Progenitor cell of endocrine pancreas (in vitro differentiated cells): ENCODE data around the gene TWSG1. TPM values are rescaled to one million over a fixed set of nuclear protein-coding genes. Genes with fewer than 3 reads are reported as not detected.

ENCODE experiments used
- DNase-seq: peaks from one replicate; pipeline ENCODE4 v3.0.0; 2021; ENCODE audit warnings: low spot score; ENCODE audit not compliant: unreplicated experiment
- H3K27ac Mint-ChIP-seq: 2 replicates; pipeline ENCODE4 v1.8.0; 2021; ENCODE audit warnings: mild to moderate bottlenecking, moderate library complexity, mixed read lengths
- H3K27me3 Mint-ChIP-seq: 2 replicates; pipeline ENCODE4 v1.8.0; 2021; ENCODE audit warnings: mixed read lengths
- H3K36me3 Mint-ChIP-seq: 2 replicates; pipeline ENCODE4 v1.8.0; 2022; ENCODE audit warnings: mixed read lengths; ENCODE audit not compliant: insufficient read depth
- H3K4me1 Mint-ChIP-seq: 2 replicates; pipeline ENCODE4 v1.8.0; 2021; ENCODE audit warnings: low read depth, mixed read lengths
- H3K4me3 Mint-ChIP-seq: 2 replicates; pipeline ENCODE4 v1.8.0; 2021; ENCODE audit warnings: low read depth, mild to moderate bottlenecking, moderate library complexity, mixed read lengths
- H3K9me3 Mint-ChIP-seq: 2 replicates; pipeline ENCODE4 v1.8.0; 2021; ENCODE audit warnings: low read depth, mixed read lengths
- total RNA-seq: library from RNA; stranded (reverse); gene quantifications from 2 replicates; pipeline ENCODE4 v1.2.1, GENCODE V29; 2021
- TF ChIP-seq, protein P1 (sequence below): fragments of 200-600 bp; sonication (generic); IDR thresholded peaks from one replicate; pipeline ENCODE4 v1.5.0; 2021; ENCODE audit warnings: antibody characterized with exemption, mild to moderate bottlenecking; ENCODE audit not compliant: unreplicated experiment

The TWSG1 gene
- total RNA-seq, 1 donor from 2014 or later = 38.1 TPM

DNA sequence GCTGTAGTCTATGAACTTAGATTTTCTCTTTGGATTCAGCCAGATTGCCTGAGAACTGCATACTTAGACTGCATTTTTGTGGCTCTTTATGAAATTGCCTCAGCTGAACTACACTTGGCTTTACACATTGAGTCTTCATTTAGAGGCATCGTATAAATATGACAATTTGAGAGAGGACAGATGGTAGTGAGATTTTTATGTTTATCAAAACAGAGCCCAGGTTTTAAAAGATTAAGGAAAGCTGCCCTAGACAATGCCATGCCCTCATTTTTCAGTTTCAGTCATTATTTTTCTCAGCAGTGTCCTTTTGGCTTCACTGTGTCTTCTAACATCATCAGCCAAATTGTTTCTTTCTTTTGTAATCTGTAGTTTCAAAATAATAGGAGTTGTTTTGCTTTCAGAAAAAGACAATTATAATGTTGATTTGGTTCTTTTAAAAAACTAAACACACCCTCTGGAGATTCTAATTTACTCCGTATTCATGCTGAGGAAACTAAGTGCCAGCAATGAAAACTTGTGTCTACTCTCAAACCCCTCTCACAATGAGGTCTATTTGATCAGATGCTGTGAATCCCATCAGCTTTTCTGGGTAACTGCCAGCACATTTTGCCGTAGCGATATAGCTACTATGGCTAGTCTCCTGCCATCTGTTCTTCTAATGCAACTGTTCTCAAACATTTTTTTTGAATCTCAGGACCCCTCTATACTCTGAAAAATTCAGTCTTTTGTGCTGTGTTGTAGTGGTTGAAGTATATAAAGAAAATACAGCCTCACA lies 46.2 kb downstream of the TWSG1 start:
- H3K27me3 Mint-ChIP-seq = no peaks in the 10 kb centered on the region
- TF ChIP-seq, protein P1, sequence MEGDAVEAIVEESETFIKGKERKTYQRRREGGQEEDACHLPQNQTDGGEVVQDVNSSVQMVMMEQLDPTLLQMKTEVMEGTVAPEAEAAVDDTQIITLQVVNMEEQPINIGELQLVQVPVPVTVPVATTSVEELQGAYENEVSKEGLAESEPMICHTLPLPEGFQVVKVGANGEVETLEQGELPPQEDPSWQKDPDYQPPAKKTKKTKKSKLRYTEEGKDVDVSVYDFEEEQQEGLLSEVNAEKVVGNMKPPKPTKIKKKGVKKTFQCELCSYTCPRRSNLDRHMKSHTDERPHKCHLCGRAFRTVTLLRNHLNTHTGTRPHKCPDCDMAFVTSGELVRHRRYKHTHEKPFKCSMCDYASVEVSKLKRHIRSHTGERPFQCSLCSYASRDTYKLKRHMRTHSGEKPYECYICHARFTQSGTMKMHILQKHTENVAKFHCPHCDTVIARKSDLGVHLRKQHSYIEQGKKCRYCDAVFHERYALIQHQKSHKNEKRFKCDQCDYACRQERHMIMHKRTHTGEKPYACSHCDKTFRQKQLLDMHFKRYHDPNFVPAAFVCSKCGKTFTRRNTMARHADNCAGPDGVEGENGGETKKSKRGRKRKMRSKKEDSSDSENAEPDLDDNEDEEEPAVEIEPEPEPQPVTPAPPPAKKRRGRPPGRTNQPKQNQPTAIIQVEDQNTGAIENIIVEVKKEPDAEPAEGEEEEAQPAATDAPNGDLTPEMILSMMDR = no peak
- peaks cover 8% of the 10 kb centered on the region for H3K9me3 Mint-ChIP-seq
- peaks cover 3% of the 10 kb centered on the region for H3K4me1 Mint-ChIP-seq
- no peak for DNase-seq
- H3K36me3 Mint-ChIP-seq = peaks cover 16% of the 10 kb centered on the region
- no peak overlapping the region for H3K27ac Mint-ChIP-seq
- no peak overlapping the region for H3K4me3 Mint-ChIP-seq

DNA sequence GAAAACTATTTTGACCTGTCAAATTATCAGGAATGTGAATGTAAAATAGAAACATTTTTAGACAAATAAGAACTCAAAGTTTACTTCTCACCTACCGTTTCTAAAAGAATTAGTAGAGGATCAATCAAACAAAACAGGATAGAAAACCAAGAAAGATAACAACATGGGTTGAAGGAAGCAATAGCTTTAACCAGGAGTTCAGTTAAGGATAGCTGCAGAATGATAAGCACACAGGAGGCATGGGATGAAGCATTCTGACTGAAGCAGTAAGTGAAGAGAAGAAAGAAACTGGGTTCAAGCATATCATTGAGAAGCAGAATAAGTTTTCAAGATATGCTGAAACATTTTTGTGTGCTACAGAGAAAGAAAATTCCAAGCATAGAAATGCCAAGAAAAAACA lies 52.3 kb downstream of the TWSG1 start:
- Mint-ChIP-seq H3K36me3 (peaks cover 21% of the 10 kb centered on the region), H3K4me1 (peaks cover 6% of the 10 kb centered on the region), H3K27me3 (no peaks in the 10 kb centered on the region), H3K27ac (no peak overlapping the region), H3K9me3 (peaks cover 8% of the 10 kb centered on the region), H3K4me3 (no peak overlapping the region)
- DNase-seq = no peak
- TF ChIP-seq, protein P1 = no peak

DNA sequence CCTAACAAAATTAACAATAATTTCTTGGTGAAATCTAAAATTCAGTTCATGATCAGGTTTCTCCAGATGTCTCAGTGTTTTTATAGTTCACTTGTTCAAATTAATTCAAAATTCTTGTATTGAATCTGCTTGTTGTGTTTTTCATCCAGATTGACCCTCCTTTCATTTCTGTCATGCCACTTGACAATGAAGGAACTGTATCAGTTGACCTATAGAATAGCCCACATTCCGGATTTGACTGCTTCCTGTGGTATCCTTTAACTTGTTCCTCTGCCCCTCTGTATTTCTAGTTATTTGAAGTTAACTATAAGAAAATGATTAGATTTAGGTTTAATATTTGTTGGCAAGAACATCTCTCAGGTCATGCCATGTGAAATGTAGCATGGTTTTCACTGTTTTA lies 53.3 kb downstream of the TWSG1 start:
- Mint-ChIP-seq H3K27ac (no peak overlapping the region), H3K36me3 (peaks cover 27% of the 10 kb centered on the region), H3K4me3 (no peak overlapping the region), H3K9me3 (peaks cover 9% of the 10 kb centered on the region), H3K27me3 (no peaks in the 10 kb centered on the region), H3K4me1 (peaks cover 6% of the 10 kb centered on the region)
- no peak for DNase-seq
- TF ChIP-seq, protein P1 = no peak

DNA sequence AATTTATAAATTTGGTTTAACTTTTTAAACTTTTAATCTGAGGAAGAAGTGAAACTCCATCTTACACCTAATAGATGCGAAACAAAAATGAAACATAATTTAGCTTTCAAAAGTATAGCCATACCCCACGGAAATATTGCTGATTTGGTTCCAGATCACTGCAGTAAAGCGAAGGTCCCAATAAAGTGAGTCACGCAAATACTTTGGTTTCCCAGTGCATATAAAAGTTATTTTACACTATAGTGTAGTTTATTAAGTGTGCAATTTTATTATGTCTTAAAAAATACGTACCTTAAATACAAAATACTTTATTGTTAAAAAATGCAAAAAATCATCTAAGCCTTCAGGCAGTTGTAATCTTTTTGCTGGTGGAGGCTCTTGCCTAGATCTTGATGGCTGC lies 55.1 kb downstream of the TWSG1 start:
- Mint-ChIP-seq H3K27ac (no peak overlapping the region), H3K36me3 (peaks cover 32% of the 10 kb centered on the region), H3K4me3 (no peak overlapping the region), H3K9me3 (peaks cover 8% of the 10 kb centered on the region), H3K4me1 (peaks cover 2% of the 10 kb centered on the region), H3K27me3 (no peaks in the 10 kb centered on the region)
- TF ChIP-seq, protein P1 = no peak
- DNase-seq = no peak

DNA sequence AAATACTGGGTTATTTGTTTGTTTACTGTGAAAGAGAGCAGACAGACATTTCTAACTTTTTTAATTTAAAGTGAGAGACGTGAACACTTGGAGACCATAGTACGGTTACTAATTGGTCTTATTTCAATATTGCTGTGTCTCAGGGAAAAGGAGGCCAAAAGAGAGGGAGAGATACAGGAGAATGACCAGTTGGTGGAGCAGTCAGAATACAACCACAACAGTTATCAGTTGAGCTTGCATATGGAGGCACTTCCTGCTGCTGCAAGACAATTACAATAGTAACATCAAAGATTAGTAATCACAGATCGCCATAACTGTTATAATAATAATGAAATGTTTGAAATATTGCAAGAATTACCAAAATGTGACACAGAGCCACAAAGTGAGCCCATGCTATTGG lies 58.2 kb downstream of the TWSG1 start:
- Mint-ChIP-seq H3K4me3 (no peak overlapping the region), H3K36me3 (peaks cover 40% of the 10 kb centered on the region), H3K9me3 (peaks cover 8% of the 10 kb centered on the region), H3K4me1 (no peaks in the 10 kb centered on the region), H3K27me3 (no peaks in the 10 kb centered on the region), H3K27ac (no peak overlapping the region)
- DNase-seq = no peak
- TF ChIP-seq, protein P1 = no peak
